Mesothelial cell of epicardium (in vitro differentiated cells): ENCODE data around the gene EIF1AX. TPM values are rescaled to one million over a fixed set of nuclear protein-coding genes. Genes with fewer than 3 reads are reported as not detected.

ENCODE experiments used
- DNase-seq, 2 experiments: peaks; one replicate each; pipeline ENCODE4 v3.0.0; 2021; ENCODE audit warnings: low spot score in 2 of 2; ENCODE audit not compliant: unreplicated experiment in 2 of 2
- H3K27ac Mint-ChIP-seq: 2 replicates; pipeline ENCODE4 v1.8.0; 2021; ENCODE audit warnings: mixed read lengths
- H3K27me3 Mint-ChIP-seq: 2 replicates; pipeline ENCODE4 v1.8.0; 2021; ENCODE audit warnings: low read depth, mixed read lengths
- H3K36me3 Mint-ChIP-seq: 2 replicates; pipeline ENCODE4 v1.8.0; 2021; ENCODE audit warnings: mixed read lengths
- H3K4me1 Mint-ChIP-seq: 2 replicates; pipeline ENCODE4 v1.8.0; 2021; ENCODE audit warnings: mixed read lengths
- H3K4me3 Mint-ChIP-seq: 2 replicates; pipeline ENCODE4 v1.8.0; 2021; ENCODE audit warnings: mild to moderate bottlenecking, moderate library complexity, mixed read lengths
- H3K9me3 Mint-ChIP-seq: 2 replicates; pipeline ENCODE4 v1.8.0; 2021; ENCODE audit warnings: mixed read lengths
- total RNA-seq: library from RNA; stranded (reverse); gene quantifications from 3 replicates; pipeline ENCODE4 v1.2.1, GENCODE V29; 2021
- TF ChIP-seq, protein P1 (sequence below): fragments of 200-600 bp; sonication (generic); IDR thresholded peaks from one replicate; pipeline ENCODE4 v1.5.0; 2021; ENCODE audit warnings: antibody characterized with exemption; ENCODE audit not compliant: unreplicated experiment

The EIF1AX gene
- total RNA-seq, 1 donor from 2014 or later, result 70.9 TPM

DNA sequence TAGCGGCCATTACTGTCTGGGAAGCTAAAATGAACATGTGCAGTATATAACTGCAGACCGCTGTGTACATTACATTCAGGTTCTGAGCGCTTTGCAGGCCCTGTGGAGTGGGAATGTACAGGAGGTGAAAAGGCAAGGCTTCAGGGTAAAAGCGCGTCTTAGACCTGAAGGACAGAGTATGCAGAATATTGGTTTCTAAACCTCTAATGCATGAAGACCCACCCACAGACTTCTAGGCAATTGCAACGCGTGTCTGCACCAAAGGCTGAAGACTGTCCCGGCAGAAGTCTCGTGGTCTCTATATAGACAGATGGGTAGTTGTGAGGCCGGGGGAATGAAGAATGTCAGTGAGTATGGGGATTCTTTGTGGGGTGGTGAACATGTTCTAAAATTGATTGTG, 30.4 kb downstream of the EIF1AX start:
- TF ChIP-seq, protein P1, sequence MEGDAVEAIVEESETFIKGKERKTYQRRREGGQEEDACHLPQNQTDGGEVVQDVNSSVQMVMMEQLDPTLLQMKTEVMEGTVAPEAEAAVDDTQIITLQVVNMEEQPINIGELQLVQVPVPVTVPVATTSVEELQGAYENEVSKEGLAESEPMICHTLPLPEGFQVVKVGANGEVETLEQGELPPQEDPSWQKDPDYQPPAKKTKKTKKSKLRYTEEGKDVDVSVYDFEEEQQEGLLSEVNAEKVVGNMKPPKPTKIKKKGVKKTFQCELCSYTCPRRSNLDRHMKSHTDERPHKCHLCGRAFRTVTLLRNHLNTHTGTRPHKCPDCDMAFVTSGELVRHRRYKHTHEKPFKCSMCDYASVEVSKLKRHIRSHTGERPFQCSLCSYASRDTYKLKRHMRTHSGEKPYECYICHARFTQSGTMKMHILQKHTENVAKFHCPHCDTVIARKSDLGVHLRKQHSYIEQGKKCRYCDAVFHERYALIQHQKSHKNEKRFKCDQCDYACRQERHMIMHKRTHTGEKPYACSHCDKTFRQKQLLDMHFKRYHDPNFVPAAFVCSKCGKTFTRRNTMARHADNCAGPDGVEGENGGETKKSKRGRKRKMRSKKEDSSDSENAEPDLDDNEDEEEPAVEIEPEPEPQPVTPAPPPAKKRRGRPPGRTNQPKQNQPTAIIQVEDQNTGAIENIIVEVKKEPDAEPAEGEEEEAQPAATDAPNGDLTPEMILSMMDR, result no peak
- no peaks in the 10 kb centered on the region for H3K4me1 Mint-ChIP-seq
- H3K27me3 Mint-ChIP-seq, result peaks cover 15% of the 10 kb centered on the region
- no peaks in the 10 kb centered on the region for H3K36me3 Mint-ChIP-seq
- H3K27ac Mint-ChIP-seq, result no peak overlapping the region
- no peak overlapping the region for H3K4me3 Mint-ChIP-seq
- no peak for DNase-seq
- H3K9me3 Mint-ChIP-seq, result no peaks in the 10 kb centered on the region

DNA sequence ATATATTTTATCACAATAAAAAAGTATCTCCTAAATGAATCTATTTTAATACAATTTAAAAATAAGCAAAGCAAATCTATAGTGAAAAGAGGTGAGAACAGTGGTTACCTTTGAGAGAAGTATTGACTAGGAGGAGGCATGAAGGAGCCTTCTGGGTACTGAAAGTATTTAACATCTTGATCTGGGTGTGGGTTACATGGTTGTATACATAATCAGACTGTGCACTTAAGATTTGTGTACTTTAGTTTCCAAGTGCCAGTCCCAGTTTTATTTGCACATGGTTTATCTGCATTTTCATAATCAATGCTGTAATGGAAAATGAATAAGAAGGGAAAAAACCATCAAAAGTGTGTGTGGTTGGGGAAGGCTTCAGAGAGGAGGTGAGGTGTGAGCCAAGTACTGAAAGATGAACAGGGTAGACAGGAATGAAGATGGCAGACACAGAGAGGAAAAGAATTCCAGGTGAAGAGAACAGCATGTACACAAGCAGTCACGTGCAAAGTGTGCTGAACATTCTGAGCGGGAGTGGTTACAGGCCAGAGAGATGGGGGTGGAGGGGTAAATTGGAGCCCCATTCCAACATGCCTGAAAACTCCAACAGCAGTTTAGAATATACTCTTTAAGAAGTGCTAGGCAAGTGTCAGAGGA, 39.6 kb downstream of the EIF1AX start:
- TF ChIP-seq, protein P1, result no peak
- no peak for DNase-seq
- Mint-ChIP-seq H3K36me3 (no peaks in the 10 kb centered on the region), H3K27me3 (no peaks in the 10 kb centered on the region), H3K27ac (no peak overlapping the region), H3K4me1 (no peaks in the 10 kb centered on the region), H3K4me3 (no peak overlapping the region), H3K9me3 (peaks cover 21% of the 10 kb centered on the region)

DNA sequence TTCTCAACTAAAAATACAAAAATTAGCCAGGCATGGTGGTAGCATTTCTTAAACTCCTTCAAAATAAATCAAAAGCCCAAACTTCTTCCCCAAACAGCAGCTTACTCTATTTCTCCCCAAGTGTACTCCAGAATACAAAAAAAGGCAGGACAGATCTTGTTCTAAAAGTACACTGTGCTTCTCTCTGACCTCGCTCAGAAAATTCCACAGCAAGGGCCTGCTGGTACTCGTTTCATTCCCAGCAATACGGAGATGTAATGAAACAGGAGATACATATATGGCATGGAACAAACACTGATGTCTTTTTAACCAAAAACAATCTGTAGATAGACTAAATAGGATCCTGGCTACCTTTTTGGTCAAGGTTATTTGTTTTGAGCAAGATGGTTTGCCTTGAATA, 50.1 kb downstream of the EIF1AX start:
- Mint-ChIP-seq H3K4me1 (no peaks in the 10 kb centered on the region), H3K9me3 (peaks cover 35% of the 10 kb centered on the region), H3K27ac (no peak overlapping the region), H3K36me3 (no peaks in the 10 kb centered on the region), H3K27me3 (no peaks in the 10 kb centered on the region), H3K4me3 (no peak overlapping the region)
- TF ChIP-seq, protein P1, result no peak
- DNase-seq, result no peak

DNA sequence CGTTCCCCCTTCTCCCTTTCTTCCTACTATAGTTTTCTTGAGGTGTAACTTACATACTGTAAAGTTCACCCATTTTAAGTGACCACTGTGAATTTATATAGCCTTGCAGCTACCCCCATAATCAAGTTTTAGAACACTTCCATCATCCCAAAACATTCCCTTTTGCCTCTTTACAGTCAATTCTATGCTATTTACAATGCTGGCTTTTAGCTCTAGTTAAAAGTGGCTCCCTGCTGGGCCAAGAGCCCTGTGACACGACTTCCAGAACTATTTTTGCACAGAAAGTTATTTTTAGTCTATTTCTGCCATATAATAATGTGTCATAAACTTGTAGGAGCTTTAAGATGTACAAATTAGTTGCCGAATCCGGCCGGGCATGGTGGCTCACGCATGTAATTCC, 51.8 kb downstream of the EIF1AX start:
- no peak overlapping the region for H3K27ac Mint-ChIP-seq
- H3K36me3 Mint-ChIP-seq, result no peaks in the 10 kb centered on the region
- TF ChIP-seq, protein P1, result no peak
- H3K27me3 Mint-ChIP-seq, result no peaks in the 10 kb centered on the region
- no peaks in the 10 kb centered on the region for H3K4me1 Mint-ChIP-seq
- peaks cover 35% of the 10 kb centered on the region for H3K9me3 Mint-ChIP-seq
- DNase-seq, result no peak
- no peak overlapping the region for H3K4me3 Mint-ChIP-seq

DNA sequence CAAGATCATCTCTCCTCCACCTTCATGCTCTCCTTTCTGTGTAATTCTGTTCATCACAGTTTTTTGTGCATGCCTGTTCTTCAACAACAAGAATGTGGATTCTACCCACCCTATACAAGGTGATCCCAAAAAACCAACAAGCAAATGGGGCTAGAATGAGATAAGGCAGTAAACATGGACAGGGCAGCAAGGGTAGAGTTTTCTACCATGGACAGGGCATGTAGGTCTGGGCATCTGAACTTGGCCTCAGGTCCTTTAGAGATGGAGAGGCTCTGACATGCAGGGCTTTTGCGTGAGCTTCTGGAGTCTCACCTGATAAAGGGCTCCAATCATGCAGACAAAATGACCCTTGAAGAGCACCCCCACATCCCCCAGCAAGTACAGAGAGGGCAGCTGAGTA, 61.4 kb downstream of the EIF1AX start:
- Mint-ChIP-seq H3K36me3 (no peaks in the 10 kb centered on the region), H3K4me1 (no peaks in the 10 kb centered on the region), H3K9me3 (peaks cover 15% of the 10 kb centered on the region), H3K27me3 (no peaks in the 10 kb centered on the region), H3K27ac (no peak overlapping the region), H3K4me3 (no peak overlapping the region)
- DNase-seq, result no peak
- TF ChIP-seq, protein P1, result no peak

Other genes starting within 250 kb of the EIF1AX start
- 16.4 to 17.3 TPM (median 16.9 TPM) in 3 replicates for gene BCLAF3, start 150.8 kb downstream of the EIF1AX start, total RNA-seq
- gene MAP7D2, start 24.9 kb downstream of the EIF1AX start, total RNA-seq, result 0.93 to 1.4 TPM (median 1.3 TPM) in 3 replicates
- 41.6 to 42.6 TPM (median 42.3 TPM) in 3 replicates for gene RPS6KA3, start 125.1 kb upstream of the EIF1AX start, total RNA-seq